NCI-H2029 treated with DMSO at 0.1 percent for 48 hours (cell line): Measurements from ENCODE around the gene MTURN.

ENCODE experiments used
- DNase-seq: peaks from one replicate; lab custom pipeline; 2025; lab: John Stamatoyannopoulos, UW

Gene MTURN

GRCh38 chr7:30136117-30136731 is 1.4 kb downstream of the MTURN start:
- DNase-seq: no peak

- DNase-seq: no peak
These were observed 2.1 kb downstream of the MTURN start for GRCh38 chr7:30136743-30137485.

DNA sequence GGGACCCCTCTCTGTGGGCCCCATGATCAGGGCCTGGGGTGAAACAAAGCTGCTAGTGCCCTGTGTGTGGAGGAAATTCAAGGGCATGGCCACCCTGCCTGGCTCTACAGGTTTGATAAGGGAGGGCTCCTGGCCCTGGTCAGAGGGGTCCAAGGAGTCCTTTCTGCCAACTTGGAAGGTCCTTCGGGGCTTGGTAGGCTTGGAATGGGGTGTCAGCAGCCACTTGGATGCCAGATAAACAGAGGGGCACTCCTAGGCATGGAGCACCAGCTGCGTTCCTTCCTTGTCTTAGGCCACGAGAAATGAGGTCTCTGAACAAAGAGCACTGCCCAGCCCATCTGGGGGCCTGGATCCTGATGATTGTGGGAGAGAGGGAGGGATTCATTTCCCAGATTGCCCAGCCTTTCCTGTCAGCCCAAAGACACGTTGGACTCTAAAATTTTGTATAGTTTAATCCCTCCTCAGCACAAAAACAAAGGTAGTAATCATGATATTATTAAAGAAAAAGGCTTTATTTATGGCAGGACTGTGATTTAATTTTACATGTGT is 5.1 kb downstream of the MTURN start:
- DNase-seq: no peak

DNA sequence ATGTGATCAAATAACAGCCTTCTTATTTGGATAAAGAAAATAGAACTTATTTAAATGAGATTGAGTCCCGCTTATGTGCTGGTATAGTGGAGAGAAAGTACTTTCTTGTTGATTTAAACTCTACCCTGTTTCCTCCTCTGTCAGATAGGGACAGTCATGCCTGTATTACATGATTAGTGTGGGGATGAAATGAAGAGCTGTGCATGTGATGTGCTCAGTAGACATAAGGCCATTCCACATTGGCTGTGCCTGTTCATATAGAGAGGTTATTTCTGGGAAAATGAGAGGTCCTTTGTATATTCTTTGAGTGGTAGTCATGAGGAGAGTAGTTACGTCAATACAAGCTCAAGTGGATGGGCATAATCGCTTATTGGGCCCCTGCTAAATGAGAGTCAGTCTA is 5.7 kb downstream of the MTURN start:
- no peak for DNase-seq

- no peak for DNase-seq
These were observed 7.9 kb downstream of the MTURN start for GRCh38 chr7:30142710-30143109.

DNA sequence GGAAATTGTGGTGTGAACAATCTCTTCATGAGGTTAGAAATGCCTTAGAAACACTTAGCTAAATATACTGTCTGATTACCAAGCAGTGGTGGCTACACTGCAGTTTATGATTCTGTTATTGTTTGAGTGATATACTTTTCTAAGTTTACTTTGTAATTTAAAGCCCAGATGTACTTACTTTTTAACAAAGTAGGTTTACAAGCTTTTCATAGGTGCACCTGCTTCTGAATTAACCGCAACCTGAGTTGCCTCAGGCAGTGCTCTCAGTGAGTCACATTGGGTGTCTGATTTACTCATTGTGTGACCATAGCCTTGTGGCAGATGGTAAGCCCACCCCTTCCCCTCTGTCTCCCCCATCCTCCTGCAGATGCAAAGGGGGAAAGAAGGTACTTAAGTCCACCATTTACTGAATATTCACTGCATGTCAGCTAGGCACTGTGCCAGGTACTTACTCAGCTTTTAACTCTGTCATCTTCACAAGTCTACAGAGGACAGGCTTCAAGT is 9.0 kb downstream of the MTURN start:
- no peak for DNase-seq

DNA sequence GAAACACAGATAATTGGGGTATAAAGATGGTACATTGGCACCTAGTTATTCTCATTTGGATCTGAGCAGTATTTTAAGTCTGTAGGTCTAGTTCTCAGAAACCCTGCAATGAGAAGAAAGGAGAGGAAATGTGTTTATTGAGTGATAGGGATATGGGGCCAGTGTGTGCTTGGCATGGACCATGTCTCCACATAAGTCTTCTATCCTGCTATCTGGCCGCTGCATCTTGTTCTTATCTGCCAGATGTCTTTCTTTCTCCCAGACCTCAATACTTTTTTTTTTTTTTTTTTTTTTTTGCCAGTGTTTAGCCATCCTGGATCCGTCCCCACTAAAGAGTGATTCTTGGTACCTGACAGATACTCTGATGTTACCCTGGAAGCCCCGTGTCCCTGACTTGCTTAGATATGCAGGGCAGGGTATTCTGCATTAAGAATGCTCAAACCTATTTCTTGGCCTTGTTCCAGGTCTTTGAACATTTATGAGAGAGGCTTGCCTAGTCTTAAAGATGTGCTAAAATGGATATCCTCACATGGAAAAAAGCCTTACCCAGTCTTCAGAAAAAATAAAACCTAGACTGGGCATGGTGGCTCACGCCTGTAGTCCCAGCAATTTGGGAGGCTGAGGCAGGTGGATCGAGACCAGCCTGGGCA is 10.0 kb downstream of the MTURN start:
- no peak for DNase-seq

GRCh38 chr7:30145426-30145970 is 10.7 kb downstream of the MTURN start:
- no peak for DNase-seq

- DNase-seq: no peak
These were observed 11.4 kb downstream of the MTURN start for GRCh38 chr7:30146127-30146612.

- DNase-seq: no peak
These were observed 12.4 kb downstream of the MTURN start for GRCh38 chr7:30147223-30147622.

DNA sequence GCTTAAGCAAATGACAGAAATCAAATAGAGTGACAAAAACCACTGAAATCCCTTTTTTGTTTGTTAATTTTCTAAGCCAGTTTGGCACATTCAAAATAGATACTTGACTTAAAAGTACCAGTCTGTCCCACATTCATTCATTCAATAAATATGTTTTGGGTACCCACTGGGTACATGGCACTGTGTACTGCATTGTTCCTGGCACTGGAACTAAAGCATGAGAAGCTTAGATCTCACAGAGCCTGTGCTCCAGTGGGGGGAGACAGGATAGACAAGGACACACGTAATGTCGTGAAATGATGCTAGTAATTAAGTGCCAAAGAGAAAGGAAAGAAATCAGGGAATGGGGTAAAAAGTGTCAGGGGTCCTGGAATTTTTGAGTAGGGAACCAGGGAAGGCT is 13.0 kb downstream of the MTURN start:
- DNase-seq: no peak

- DNase-seq: no peak
These were observed 13.6 kb downstream of the MTURN start for GRCh38 chr7:30148426-30148825.

GRCh38 chr7:30148951-30149459 is 14.2 kb downstream of the MTURN start:
- peak; percentile 28 for DNase-seq

- DNase-seq: no peak
These were observed 15.0 kb downstream of the MTURN start for GRCh38 chr7:30149640-30150272.

DNA sequence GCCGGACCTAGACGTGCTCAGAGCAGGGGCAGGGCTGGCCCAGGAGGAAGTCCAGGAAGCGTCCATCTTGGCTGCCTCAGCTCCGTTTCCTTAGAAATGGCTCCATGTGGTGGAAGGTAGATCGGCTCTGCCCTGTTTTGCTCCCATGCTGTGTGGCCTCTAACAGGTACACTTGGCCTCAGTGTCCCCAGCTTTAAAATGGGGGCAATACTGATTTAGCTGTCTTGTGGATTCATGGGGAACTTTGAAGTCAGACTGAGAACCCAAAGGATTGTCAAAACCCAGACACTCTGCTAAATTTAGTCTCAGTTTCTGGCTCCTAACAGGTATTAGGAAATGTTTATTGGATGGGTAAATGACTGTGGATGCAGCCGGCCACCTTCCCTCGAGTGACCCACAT is 15.9 kb downstream of the MTURN start:
- no peak for DNase-seq

- no peak for DNase-seq
These were observed 19.4 kb downstream of the MTURN start for GRCh38 chr7:30154111-30154587.

DNA sequence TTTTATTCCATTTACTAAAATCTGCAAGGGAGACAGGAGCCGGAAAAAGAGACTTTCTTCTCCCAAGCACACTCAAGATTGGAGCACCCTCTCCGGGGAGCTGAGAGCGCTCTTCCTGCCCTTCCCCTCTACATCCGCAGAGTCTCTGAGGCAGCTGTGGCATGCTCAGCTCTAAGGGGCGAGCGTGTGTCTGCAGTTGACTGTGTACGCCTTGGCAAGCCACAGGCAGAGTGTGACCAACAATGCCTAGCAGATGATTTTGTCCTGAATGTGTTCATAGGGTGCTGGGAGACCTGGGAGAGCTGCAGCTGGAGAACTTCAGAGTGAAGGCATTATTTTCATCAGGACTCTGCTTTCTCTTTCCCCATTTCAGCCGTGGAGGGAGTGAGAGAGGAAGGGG is 20.7 kb downstream of the MTURN start:
- DNase-seq: no peak

- DNase-seq: no peak
These were observed 22.4 kb downstream of the MTURN start for GRCh38 chr7:30157204-30157603.

GRCh38 chr7:30159163-30159562 is 24.4 kb downstream of the MTURN start:
- no peak for DNase-seq

DNA sequence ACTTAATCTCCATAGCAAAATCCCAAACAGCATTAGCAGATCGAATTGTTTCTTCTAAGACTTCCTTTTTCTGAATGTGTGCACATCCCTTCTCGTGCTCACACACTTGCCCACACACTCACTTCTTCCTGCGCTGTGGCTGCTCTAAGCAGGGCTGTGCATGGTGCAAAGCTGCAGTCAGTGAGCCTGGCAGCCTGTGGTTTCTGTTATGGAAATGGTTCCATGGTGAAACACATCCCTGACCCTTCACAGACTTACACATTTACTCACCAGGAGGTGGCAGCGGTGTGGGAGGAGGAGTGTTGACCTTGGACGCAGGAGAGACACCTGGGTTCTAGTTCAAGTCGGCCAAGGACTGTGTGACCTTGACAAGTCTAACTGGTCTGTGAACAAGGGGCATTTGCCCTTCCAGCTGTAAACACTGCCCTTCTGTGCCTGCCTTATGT is 24.9 kb downstream of the MTURN start:
- no peak for DNase-seq

DNA sequence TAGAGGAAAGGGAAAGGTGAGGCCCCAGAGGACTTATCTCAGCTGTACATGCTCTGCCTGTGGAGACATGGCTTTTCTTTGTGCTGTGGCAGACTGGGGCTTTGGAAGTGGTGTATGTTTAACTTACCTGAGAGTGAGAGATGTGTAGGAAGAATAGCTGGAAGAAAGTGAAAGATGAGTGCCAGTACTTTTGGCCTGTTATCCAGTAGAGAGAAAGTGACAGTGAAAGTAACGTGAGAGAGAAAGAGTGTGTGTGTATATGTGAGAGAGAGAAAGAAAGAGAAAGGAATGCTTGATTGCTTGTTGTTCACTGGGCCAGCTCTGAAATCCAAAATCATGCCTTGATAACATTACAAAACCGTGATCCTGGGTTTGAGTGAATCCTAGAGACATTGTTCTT is 25.5 kb downstream of the MTURN start:
- DNase-seq: no peak

GRCh38 chr7:30162133-30162532 is 27.3 kb downstream of the MTURN start:
- no peak for DNase-seq
